ENCODE results near the gene MINDY4.

MINDY4 gene

GRCh38 chr7:30851651-30852307 lies 80.6 kb downstream of the MINDY4 start:
- H3K9me3 ChIP-seq (ENCODE audit: control insufficient read depth, insufficient read depth, low read depth, low read length): no peaks in the 10 kb centered on the region
- no peaks in the 10 kb centered on the region for H3K4me1 ChIP-seq (ENCODE audit: control insufficient read depth, insufficient read depth, low read length)
- ChIA-PET POLR2A (no interaction called here), CTCF (interaction anchor here (1.4 kb wide), 1 partner anchor 15 kb away, joined by 5 read pairs; no protein-coding TSS in a partner anchor)
- H3K36me3 ChIP-seq (ENCODE audit: control insufficient read depth in 2 of 2, insufficient read depth in 1 of 2, low read length in 2 of 2): no peaks in the 10 kb centered on the region
- no peak overlapping the region for H3K4me3 ChIP-seq (ENCODE audit: low read depth, low read length)
- no peak overlapping the region for H3K27ac ChIP-seq (ENCODE audit: extremely low read depth, low read depth, low read length)
- TF ChIP-seq ZNF514 (tag by site-specific recombination; IDR thresholded peaks at IDR 0.05): no peak
- TF ChIP-seq ZNF837 (tag by site-specific recombination; IDR thresholded peaks at IDR 0.05): no peak
- no peak for TF ChIP-seq ZNF544 (tag by site-specific recombination; IDR thresholded peaks at IDR 0.05)
- TF ChIP-seq ZNF114 (tag by site-specific recombination; IDR thresholded peaks at IDR 0.05): no peak
- no peak for TF ChIP-seq ZNF174 (tag by site-specific recombination; IDR thresholded peaks at IDR 0.05)
- no peak for TF ChIP-seq MYNN (tag by site-specific recombination; IDR thresholded peaks at IDR 0.05; ENCODE audit: borderline replicate concordance)
- TF ChIP-seq ZNF121 (tag by site-specific recombination; IDR thresholded peaks at IDR 0.05): no peak
- no peak for TF ChIP-seq MEIS1 (CRISPR knock-in tag; IDR thresholded peaks at IDR 0.05; ENCODE audit: borderline replicate concordance)
- no peak for TF ChIP-seq PRDM2 (tag by site-specific recombination; IDR thresholded peaks at IDR 0.05; ENCODE audit: borderline replicate concordance)
- no peak for TF ChIP-seq ZNF530 (tag by site-specific recombination; IDR thresholded peaks at IDR 0.05; ENCODE audit: low read depth)
- no peak for TF ChIP-seq ZNF561 (tag by site-specific recombination; IDR thresholded peaks at IDR 0.05; ENCODE audit: borderline replicate concordance)
- no peak for TF ChIP-seq BCL11A (tag by site-specific recombination; IDR thresholded peaks at IDR 0.05; ENCODE audit: low read depth)
- no peak for TF ChIP-seq OVOL3 (tag by site-specific recombination; IDR thresholded peaks at IDR 0.05)
- TF ChIP-seq ZNF704 (tag by site-specific recombination; IDR thresholded peaks at IDR 0.05): no peak
- TF ChIP-seq ZNF560 (tag by site-specific recombination; IDR thresholded peaks at IDR 0.05; ENCODE audit: borderline replicate concordance): no peak

GRCh38 chr7:30852308-30852684 lies 81.1 kb downstream of the MINDY4 start:
- Histone ChIP-seq H3K4me3 (ENCODE audit: low read depth, low read length) (no peak overlapping the region), H3K4me1 (ENCODE audit: control insufficient read depth, insufficient read depth, low read length) (no peaks in the 10 kb centered on the region), H3K27ac (ENCODE audit: extremely low read depth, low read depth, low read length) (no peak overlapping the region), H3K9me3 (ENCODE audit: control insufficient read depth, insufficient read depth, low read depth, low read length) (no peaks in the 10 kb centered on the region), H3K36me3 (ENCODE audit: control insufficient read depth in 2 of 2, insufficient read depth in 1 of 2, low read length in 2 of 2) (no peaks in the 10 kb centered on the region)
- POLR2A ChIA-PET: no interaction called here
- TF ChIP-seq ZNF837 (tag by site-specific recombination; IDR thresholded peaks at IDR 0.05) (no peak), ZSCAN16 (tag by site-specific recombination; IDR thresholded peaks at IDR 0.05) (no peak), ZNF223 (tag by site-specific recombination; IDR thresholded peaks at IDR 0.05) (no peak), ZNF112 (tag by site-specific recombination; IDR thresholded peaks at IDR 0.05) (no peak), ZNF585B (tag by site-specific recombination; IDR thresholded peaks at IDR 0.05) (no peak), ZNF600 (tag by site-specific recombination; IDR thresholded peaks at IDR 0.05) (no peak), ZNF19 (tag by site-specific recombination; IDR thresholded peaks at IDR 0.05; ENCODE audit: low read depth) (no peak), ZNF398 (tag by site-specific recombination; IDR thresholded peaks at IDR 0.05) (no peak), ZNF394 (tag by site-specific recombination; IDR thresholded peaks at IDR 0.05; ENCODE audit: borderline replicate concordance) (no peak), ZNF560 (tag by site-specific recombination; IDR thresholded peaks at IDR 0.05; ENCODE audit: borderline replicate concordance) (no peak), ZNF2 (tag by site-specific recombination; IDR thresholded peaks at IDR 0.05) (no peak), ZNF501 (tag by site-specific recombination; IDR thresholded peaks at IDR 0.05) (no peak)
- CTCF ChIA-PET: interaction anchor here (0.6 to 1.4 kb wide), 2 partner anchors 14 to 45 kb away, joined by 3 to 5 read pairs; no protein-coding TSS in a partner anchor
